K562 (cell line): Measurements from ENCODE around the gene CTRB2.

Source experiments
- ATF7 ChIP-seq: fragments of 450-650 bp; IDR thresholded peaks from 2 replicates; pipeline ENCODE4 v1.7.1; 2014; ENCODE audit warnings: mild to moderate bottlenecking, moderate library complexity
- CTCF ChIP-seq, 3 experiments: IDR thresholded peaks in 2 of 3; conservative IDR thresholded peaks in 1 of 3; 2 replicates each; pipeline ENCODE4 v1.5.1; 2011 to 2012; ENCODE audit warnings: low read length in 3 of 3, mild to moderate bottlenecking in 3 of 3, control low read depth in 2 of 3, improper control_type of control experiment in 1 of 3, inconsistent platforms in 1 of 3, low read depth in 1 of 3, mixed read lengths in 1 of 3, moderate library complexity in 1 of 3; ENCODE audit not compliant: insufficient read depth in 2 of 3
- ELF1 ChIP-seq: fragments of 200-800 bp; sonication (Bioruptor generic); IDR thresholded peaks from 2 replicates; pipeline ENCODE4 v1.6.1; 2016; ENCODE audit warnings: missing genetic modification characterization, missing compliant biosample characterization
- HDGF ChIP-seq: fragments of 450-650 bp; IDR thresholded peaks from 2 replicates; pipeline ENCODE4 v1.6.1; 2016
- HEY1 ChIP-seq: fragments of 250-450 bp; sonication (Bioruptor Pico); IDR thresholded peaks from 2 replicates; pipeline ENCODE4 v1.5.0; 2020; ENCODE audit warnings: mild to moderate bottlenecking, moderate library complexity, borderline replicate concordance
- MAFK ChIP-seq: IDR thresholded peaks from 2 replicates; pipeline ENCODE4 v1.6.1; 2011; ENCODE audit warnings: low read length, improper control_type of control experiment
- SMC3 ChIP-seq: conservative IDR thresholded peaks from 2 replicates; pipeline ENCODE4 v1.6.1; 2011; ENCODE audit warnings: low read depth, low read length, improper control_type of control experiment; ENCODE audit not compliant: insufficient read depth
- TAF1 ChIP-seq: IDR thresholded peaks from 2 replicates; pipeline ENCODE4 v1.6.1; 2011; ENCODE audit warnings: mild to moderate bottlenecking, low read length, moderate library complexity; ENCODE audit not compliant: insufficient read depth, control insufficient read depth, severe bottlenecking; ENCODE audit errors: extremely low read depth
- TEAD2 ChIP-seq: fragments of 450-650 bp; IDR thresholded peaks from 2 replicates; pipeline ENCODE4 v1.6.1; 2016; ENCODE audit warnings: missing genetic modification characterization, control low read depth, missing compliant biosample characterization
- ZNF785 ChIP-seq: fragments of 250-450 bp; sonication (Bioruptor Pico); IDR thresholded peaks from 2 replicates; pipeline ENCODE4 v1.4.0; 2020; ENCODE audit warnings: mild to moderate bottlenecking

DNA sequence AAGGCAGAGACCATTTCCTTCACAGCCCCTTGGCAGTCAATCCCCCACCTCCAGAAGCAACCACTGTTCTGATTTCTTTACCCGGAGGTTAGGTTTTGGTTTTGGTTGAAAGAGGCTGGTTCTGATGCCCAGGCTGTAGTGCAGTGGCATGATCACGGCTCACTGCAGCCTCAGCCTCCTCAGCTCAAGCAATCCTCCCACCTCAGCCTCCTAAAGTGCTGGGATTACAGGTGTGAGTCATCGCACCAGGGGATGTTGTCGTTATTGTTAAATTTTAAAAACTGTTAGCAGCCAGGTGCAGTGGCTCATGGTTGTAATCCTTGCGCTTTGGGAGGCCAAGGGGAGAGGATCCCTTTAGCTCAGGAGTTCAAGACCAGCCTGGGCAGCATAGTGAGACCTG lies 3.0 kb upstream of the CTRB2 start:
- TF ChIP-seq TAF1 (no peak), HDGF (no peak), ATF7 (no peak), ZNF785 (CRISPR knock-in tag) (no peak), ELF1 (tag) (no peak), MAFK (no peak), HEY1 (CRISPR knock-in tag) (no peak), SMC3 (no peak), TEAD2 (no peak), CTCF (IDR thresholded peaks at IDR 0.05 in 2 of 3, conservative IDR thresholded peaks at IDR 0.05 in 1 of 3; ENCODE audit: insufficient read depth in 2 of 3, low read depth in 1 of 3, low read length in 3 of 3) (no peak)
